Activated naive CD8-positive, alpha-beta T cell treated with anti-CD3 and anti-CD28 coated beads for 36 hours (primary cell): ENCODE measurements around the gene MAST4. TPM values are rescaled to one million over a fixed set of nuclear protein-coding genes. Genes with fewer than 3 reads are reported as not detected.
"Not testable (repeated sequence)": the region's sequence is repeated elsewhere in the genome, so short reads cannot be mapped to it uniquely, and the experiment has no call there.

Experiments used
- DNase-seq: peaks from one replicate; pipeline ENCODE4 v3.0.0; 2021
- H3K27ac Mint-ChIP-seq: one replicate; pipeline ENCODE4 v1.8.0; 2022; ENCODE audit warnings: mild to moderate bottlenecking, moderate library complexity, mixed read lengths
- H3K27me3 Mint-ChIP-seq: one replicate; pipeline ENCODE4 v1.8.0; 2022; ENCODE audit warnings: mild to moderate bottlenecking, mixed read lengths
- H3K36me3 Mint-ChIP-seq: one replicate; pipeline ENCODE4 v1.8.0; 2021; ENCODE audit warnings: mild to moderate bottlenecking, mixed read lengths
- H3K4me1 Mint-ChIP-seq: one replicate; pipeline ENCODE4 v1.8.0; 2021; ENCODE audit warnings: mixed read lengths
- H3K4me3 Mint-ChIP-seq: one replicate; pipeline ENCODE4 v1.8.0; 2022; ENCODE audit warnings: mild to moderate bottlenecking, moderate library complexity, mixed read lengths
- H3K9me3 Mint-ChIP-seq: one replicate; pipeline ENCODE4 v1.8.0; 2022; ENCODE audit warnings: mixed read lengths
- total RNA-seq, 2 experiments: library from RNA; stranded (reverse); gene quantifications; one replicate each; pipeline ENCODE4 v1.2.3, GENCODE V29; 2021

Gene MAST4
- total RNA-seq, 2 experiments from 2014 or later: 8.9 to 9.8 TPM

GRCh38 chr5:66805514-66806430, 209.6 kb downstream of the MAST4 start:
- Mint-ChIP-seq H3K4me3 (no peak overlapping the region), H3K27ac (no peak overlapping the region), H3K4me1 (no peaks in the 10 kb centered on the region), H3K27me3 (peaks cover 11% of the 10 kb centered on the region), H3K36me3 (no peaks in the 10 kb centered on the region), H3K9me3 (no peaks in the 10 kb centered on the region)
- DNase-seq: no peak

- Mint-ChIP-seq H3K36me3 (no peaks in the 10 kb centered on the region), H3K27me3 (peaks cover 11% of the 10 kb centered on the region), H3K4me3 (no peak overlapping the region)
These were observed 211.6 kb downstream of the MAST4 start for GRCh38 chr5:66807743-66808142.

GRCh38 chr5:66808663-66809062, 212.5 kb downstream of the MAST4 start:
- Mint-ChIP-seq H3K36me3 (no peaks in the 10 kb centered on the region), H3K27ac (no peak overlapping the region), H3K4me3 (no peak overlapping the region), H3K4me1 (no peaks in the 10 kb centered on the region), H3K27me3 (peaks cover 11% of the 10 kb centered on the region), H3K9me3 (no peaks in the 10 kb centered on the region)
- DNase-seq: no peak

More at GRCh38 chr5:66807743-66808142, 211.6 kb downstream of the MAST4 start:
- Mint-ChIP-seq H3K4me1 (no peaks in the 10 kb centered on the region), H3K27ac (no peak overlapping the region), H3K9me3 (no peaks in the 10 kb centered on the region)
- no peak for DNase-seq

GRCh38 chr5:66810151-66810550, 214.0 kb downstream of the MAST4 start:
- Mint-ChIP-seq H3K9me3 (no peaks in the 10 kb centered on the region), H3K4me3 (no peak overlapping the region), H3K4me1 (peaks cover 1% of the 10 kb centered on the region), H3K27ac (no peak overlapping the region), H3K36me3 (no peaks in the 10 kb centered on the region), H3K27me3 (peaks cover 9% of the 10 kb centered on the region)
- DNase-seq: no peak

- no peak overlapping the region for H3K4me3 Mint-ChIP-seq
- no peaks in the 10 kb centered on the region for H3K9me3 Mint-ChIP-seq
- H3K4me1 Mint-ChIP-seq: peaks cover 1% of the 10 kb centered on the region
- no peaks in the 10 kb centered on the region for H3K36me3 Mint-ChIP-seq
- no peak for DNase-seq
- H3K27ac Mint-ChIP-seq: no peak overlapping the region
- peaks cover 4% of the 10 kb centered on the region for H3K27me3 Mint-ChIP-seq
These were observed 214.7 kb downstream of the MAST4 start for GRCh38 chr5:66810848-66811261.

GRCh38 chr5:66812291-66812690, 216.1 kb downstream of the MAST4 start:
- Mint-ChIP-seq H3K36me3 (no peaks in the 10 kb centered on the region), H3K4me1 (peaks cover 1% of the 10 kb centered on the region), H3K4me3 (no peak overlapping the region), H3K27me3 (peaks cover 4% of the 10 kb centered on the region), H3K9me3 (no peaks in the 10 kb centered on the region), H3K27ac (no peak overlapping the region)
- DNase-seq: no peak

GRCh38 chr5:66813306-66813705, 217.1 kb downstream of the MAST4 start:
- Mint-ChIP-seq H3K36me3 (no peaks in the 10 kb centered on the region), H3K4me1 (peaks cover 1% of the 10 kb centered on the region), H3K9me3 (no peaks in the 10 kb centered on the region), H3K27me3 (peaks cover 4% of the 10 kb centered on the region), H3K4me3 (no peak overlapping the region), H3K27ac (no peak overlapping the region)
- no peak for DNase-seq

GRCh38 chr5:66814146-66814991, 218.2 kb downstream of the MAST4 start:
- Mint-ChIP-seq H3K4me3 (no peak overlapping the region), H3K27me3 (peaks cover 4% of the 10 kb centered on the region), H3K36me3 (no peaks in the 10 kb centered on the region), H3K27ac (no peak overlapping the region), H3K4me1 (peaks cover 1% of the 10 kb centered on the region), H3K9me3 (no peaks in the 10 kb centered on the region)
- peak; percentile 22 for DNase-seq

GRCh38 chr5:66818304-66818934, 222.2 kb downstream of the MAST4 start:
- peaks cover 18% of the 10 kb centered on the region for H3K4me1 Mint-ChIP-seq

GRCh38 chr5:66818935-66819328, 222.7 kb downstream of the MAST4 start:
- Mint-ChIP-seq H3K36me3 (peaks cover 2% of the 10 kb centered on the region), H3K4me1 (peaks cover 18% of the 10 kb centered on the region), H3K9me3 (peaks cover 4% of the 10 kb centered on the region), H3K27me3 (peaks cover 11% of the 10 kb centered on the region), H3K27ac (no peak overlapping the region), H3K4me3 (no peak overlapping the region)
- no peak for DNase-seq

More at GRCh38 chr5:66818304-66818934, 222.2 kb downstream of the MAST4 start:
- Mint-ChIP-seq H3K9me3 (peaks cover 4% of the 10 kb centered on the region), H3K27me3 (peaks cover 11% of the 10 kb centered on the region), H3K4me3 (no peak overlapping the region), H3K36me3 (no peaks in the 10 kb centered on the region), H3K27ac (no peak overlapping the region)
- DNase-seq: no peak

GRCh38 chr5:66820630-66821207, 224.5 kb downstream of the MAST4 start:
- Mint-ChIP-seq H3K27ac (no peak overlapping the region), H3K4me3 (no peak overlapping the region), H3K36me3 (peaks cover 2% of the 10 kb centered on the region), H3K9me3 (peaks cover 4% of the 10 kb centered on the region), H3K4me1 (peaks cover 17% of the 10 kb centered on the region), H3K27me3 (peaks cover 7% of the 10 kb centered on the region)
- no peak for DNase-seq

GRCh38 chr5:66821688-66822429, 225.7 kb downstream of the MAST4 start:
- H3K4me1 Mint-ChIP-seq: peaks cover 17% of the 10 kb centered on the region
- peak; percentile 64 for DNase-seq

GRCh38 chr5:66822906-66823305, 226.7 kb downstream of the MAST4 start:
- not testable (repeated sequence) for H3K36me3 Mint-ChIP-seq, H3K9me3 Mint-ChIP-seq, H3K4me3 Mint-ChIP-seq, DNase-seq
- peaks cover 18% of the 10 kb centered on the region for H3K4me1 Mint-ChIP-seq
- peaks cover 23% of the 10 kb centered on the region for H3K27me3 Mint-ChIP-seq
- peak overlapping the region; percentile 95 for H3K27ac Mint-ChIP-seq

More at GRCh38 chr5:66821688-66822429, 225.7 kb downstream of the MAST4 start:
- H3K4me3 Mint-ChIP-seq: peak overlapping the region; percentile 65
- H3K9me3 Mint-ChIP-seq: peaks cover 4% of the 10 kb centered on the region
- peaks cover 2% of the 10 kb centered on the region for H3K36me3 Mint-ChIP-seq
- H3K27ac Mint-ChIP-seq: peak overlapping the region; percentile 95
- peaks cover 14% of the 10 kb centered on the region for H3K27me3 Mint-ChIP-seq

GRCh38 chr5:66824476-66824875, 228.3 kb downstream of the MAST4 start:
- Mint-ChIP-seq H3K36me3 (peaks cover 2% of the 10 kb centered on the region), H3K4me1 (peaks cover 32% of the 10 kb centered on the region), H3K4me3 (no peak overlapping the region), H3K27ac (no peak overlapping the region), H3K9me3 (peaks cover 4% of the 10 kb centered on the region), H3K27me3 (peaks cover 25% of the 10 kb centered on the region)
- no peak for DNase-seq
